GM12873 (cell line): Measurements from ENCODE around the gene TMEM9B.

Source experiments
- CTCF ChIP-seq: IDR thresholded peaks from 2 replicates; pipeline ENCODE4 v1.5.1; 2012; ENCODE audit warnings: low read depth, mild to moderate bottlenecking, moderate library complexity, low read length, control low read depth; ENCODE audit not compliant: insufficient read depth; ENCODE audit errors: missing control alignments

The TMEM9B gene

GRCh38 chr11:8967184-8967583 lies 2.9 kb upstream of the TMEM9B start:
- no peak for TF ChIP-seq CTCF

- TF ChIP-seq CTCF = no peak
Measured at GRCh38 chr11:8963569-8964323, 496 bp downstream of the TMEM9B start.

GRCh38 chr11:8962841-8963240 lies 1.4 kb downstream of the TMEM9B start:
- no peak for TF ChIP-seq CTCF

- TF ChIP-seq CTCF = no peak
Measured at GRCh38 chr11:8961401-8961800, 2.8 kb downstream of the TMEM9B start.

- TF ChIP-seq CTCF = peak; percentile 78
Measured at GRCh38 chr11:8959546-8960166, 4.6 kb downstream of the TMEM9B start.

GRCh38 chr11:8956860-8957259 lies 7.4 kb downstream of the TMEM9B start:
- TF ChIP-seq CTCF = no peak

- no peak for TF ChIP-seq CTCF
Measured at GRCh38 chr11:8948886-8949285, 15.4 kb downstream of the TMEM9B start.
